A673 (cell line): ENCODE results near the gene WNK1.

ENCODE experiments used
- CTCF ChIP-seq: fragments of 300-800, 200-600 bp; sonication (generic); conservative IDR thresholded peaks from 2 replicates; pipeline ENCODE4 v1.5.1; 2017; ENCODE audit warnings: low read depth, mild to moderate bottlenecking, antibody characterized with exemption, low read length, moderate library complexity, mixed read lengths
- EZH2 ChIP-seq: fragments of 200-600 bp; sonication (generic); IDR thresholded peaks from 2 replicates; pipeline ENCODE4 v1.6.1; 2017; ENCODE audit warnings: borderline replicate concordance, low read depth, mild to moderate bottlenecking, mixed read lengths, antibody characterized with exemption, low read length; ENCODE audit not compliant: poor library complexity, severe bottlenecking

- TF ChIP-seq CTCF, result no peak
- no peak for TF ChIP-seq EZH2
Measured at GRCh38 chr12:713281-713875, 39.0 kb upstream of the WNK1 start.
